IPS DF 6.9 (cell line): ENCODE measurements around the gene GALK2.
"Not testable (repeated sequence)": the region's sequence is repeated elsewhere in the genome, so short reads cannot be mapped to it uniquely, and the experiment has no call there.

ENCODE experiments used
- DNase-seq: peaks from one replicate; pipeline ENCODE4 v3.0.0-alpha.2; 2013; ENCODE audit warnings: low read depth, low spot score
- H3K27ac ChIP-seq: one replicate; pipeline ENCODE4 v1.5.1; 2013; ENCODE audit warnings: low read length, control low read depth
- H3K27me3 ChIP-seq: 2 replicates; pipeline ENCODE4 v1.6.1; 2013; ENCODE audit warnings: mild to moderate bottlenecking, low read length; ENCODE audit not compliant: control insufficient read depth, insufficient read depth
- H3K36me3 ChIP-seq: 2 replicates; pipeline ENCODE4 v1.6.1; 2013; ENCODE audit warnings: low read length; ENCODE audit not compliant: control insufficient read depth, insufficient read depth
- H3K4me1 ChIP-seq: 2 replicates; pipeline ENCODE4 v1.6.1; 2013; ENCODE audit warnings: low read length; ENCODE audit not compliant: control insufficient read depth, insufficient read depth
- H3K4me3 ChIP-seq: 2 replicates; pipeline ENCODE4 v1.5.1; 2013; ENCODE audit warnings: mild to moderate bottlenecking, low read length
- H3K9me3 ChIP-seq: 2 replicates; pipeline ENCODE4 v1.6.1; 2013; ENCODE audit warnings: low read length, inconsistent platforms; ENCODE audit not compliant: control insufficient read depth, insufficient read depth
- WGBS: extraction: QIAGEN DNeasy Blood & Tissue Kit; methylation state at CpG from one replicate; pipeline ENCODE4 v1.1.7; 2013; ENCODE audit warnings: mixed read lengths, missing lambda C conversion rate; ENCODE audit not compliant: insufficient read length, insufficient coverage; 5-methylcytosine and 5-hydroxymethylcytosine counted together

Gene GALK2

GRCh38 chr15:49163678-49164077, 6.4 kb upstream of the GALK2 start:
- H3K4me3 ChIP-seq, result no peak overlapping the region
- whole genome bisulfite sequencing, result no CpG with 5 or more reads among the region's 1 CpG
- no peaks in the 10 kb centered on the region for H3K36me3 ChIP-seq
- no peak overlapping the region for H3K27ac ChIP-seq
- no peaks in the 10 kb centered on the region for H3K9me3 ChIP-seq
- no peaks in the 10 kb centered on the region for H3K4me1 ChIP-seq
- H3K27me3 ChIP-seq, result no peaks in the 10 kb centered on the region
- no peak for DNase-seq

GRCh38 chr15:49164865-49165264, 5.2 kb upstream of the GALK2 start:
- Histone ChIP-seq H3K36me3 (no peaks in the 10 kb centered on the region), H3K27ac (no peak overlapping the region), H3K4me3 (no peak overlapping the region), H3K27me3 (no peaks in the 10 kb centered on the region), H3K9me3 (no peaks in the 10 kb centered on the region), H3K4me1 (no peaks in the 10 kb centered on the region)
- no peak for DNase-seq

GRCh38 chr15:49168016-49168415, 2.0 kb upstream of the GALK2 start:
- Histone ChIP-seq H3K36me3 (no peaks in the 10 kb centered on the region), H3K27ac (no peak overlapping the region), H3K4me1 (no peaks in the 10 kb centered on the region; the same call in 1 of the 2 replicates), H3K9me3 (no peaks in the 10 kb centered on the region), H3K4me3 (no peak overlapping the region), H3K27me3 (no peaks in the 10 kb centered on the region)
- DNase-seq, result no peak
- WGBS, result no CpG with 5 or more reads among the region's 3 CpGs

GRCh38 chr15:49171790-49172189, 1.7 kb downstream of the GALK2 start:
- no peaks in the 10 kb centered on the region for H3K27me3 ChIP-seq
- no peaks in the 10 kb centered on the region for H3K9me3 ChIP-seq
- H3K4me1 ChIP-seq, result no peaks in the 10 kb centered on the region; the same call in 1 of the 2 replicates
- no CpG with 5 or more reads among the region's 12 CpGs for WGBS
- no peaks in the 10 kb centered on the region for H3K36me3 ChIP-seq
- DNase-seq, result no peak
- no peak overlapping the region for H3K4me3 ChIP-seq
- H3K27ac ChIP-seq, result no peak overlapping the region

- Histone ChIP-seq H3K4me3 (no peak overlapping the region), H3K4me1 (no peaks in the 10 kb centered on the region; the same call in 1 of the 2 replicates), H3K27ac (no peak overlapping the region), H3K36me3 (no peaks in the 10 kb centered on the region), H3K9me3 (no peaks in the 10 kb centered on the region), H3K27me3 (no peaks in the 10 kb centered on the region)
- DNase-seq, result no peak
- no CpG with 5 or more reads among the region's 3 CpGs for WGBS
Observed at GRCh38 chr15:49174902-49175301, 4.9 kb downstream of the GALK2 start.

- H3K36me3 ChIP-seq, H3K27ac ChIP-seq, DNase-seq, H3K27me3 ChIP-seq, H3K4me3 ChIP-seq, H3K4me1 ChIP-seq, H3K9me3 ChIP-seq: not testable (repeated sequence)
- WGBS, result no CpG with 5 or more reads among the region's 6 CpGs
Observed at GRCh38 chr15:49175582-49176397, 5.7 kb downstream of the GALK2 start.

GRCh38 chr15:49178497-49178896, 8.4 kb downstream of the GALK2 start:
- WGBS, result no CpG with 5 or more reads among the region's 7 CpGs
- no peaks in the 10 kb centered on the region for H3K4me1 ChIP-seq
- DNase-seq, result no peak

GRCh38 chr15:49179433-49180190, 9.6 kb downstream of the GALK2 start:
- DNase-seq, result no peak
- no peaks in the 10 kb centered on the region for H3K27me3 ChIP-seq
- no CpG with 5 or more reads among the region's 1 CpG for WGBS
- no peaks in the 10 kb centered on the region for H3K4me1 ChIP-seq
- no peak overlapping the region for H3K27ac ChIP-seq
- H3K9me3 ChIP-seq, result no peaks in the 10 kb centered on the region
- H3K36me3 ChIP-seq, result no peaks in the 10 kb centered on the region
- H3K4me3 ChIP-seq, result no peak overlapping the region

More at GRCh38 chr15:49178497-49178896, 8.4 kb downstream of the GALK2 start:
- Histone ChIP-seq H3K36me3 (no peaks in the 10 kb centered on the region), H3K27ac (no peak overlapping the region), H3K4me3 (no peak overlapping the region), H3K9me3 (no peaks in the 10 kb centered on the region), H3K27me3 (no peaks in the 10 kb centered on the region)

- no peak for DNase-seq
- H3K27me3 ChIP-seq, result no peaks in the 10 kb centered on the region
- H3K4me3 ChIP-seq, result no peak overlapping the region
- H3K27ac ChIP-seq, result no peak overlapping the region
- WGBS, result no CpG with 5 or more reads among the region's 4 CpGs
- no peaks in the 10 kb centered on the region for H3K4me1 ChIP-seq
- no peaks in the 10 kb centered on the region for H3K36me3 ChIP-seq
- H3K9me3 ChIP-seq, result no peaks in the 10 kb centered on the region
Observed at GRCh38 chr15:49182128-49182527, 12.1 kb downstream of the GALK2 start.

GRCh38 chr15:49183741-49184140, 13.7 kb downstream of the GALK2 start:
- H3K4me3 ChIP-seq, H3K9me3 ChIP-seq, H3K4me1 ChIP-seq, DNase-seq, H3K27ac ChIP-seq, H3K36me3 ChIP-seq, H3K27me3 ChIP-seq: not testable (repeated sequence)
- WGBS, result no CpG with 5 or more reads among the region's 3 CpGs
